ENCODE data around the gene MIF4GD.
A peak's percentile ranks its signal among the peaks of the same experiment; 100 is the strongest.

The MIF4GD gene

GRCh38 chr17:75289115-75289831, 18.2 kb upstream of the MIF4GD start, which contains the start of gene SLC25A19:
SLC25A19 (minus strand) TSS chr17:75289433; CDS start chr17:75286764, 2,669 bp downstream.
- Histone ChIP-seq H4K8ac (ENCODE audit: low read depth, low read length) (peak within 1 kb of the TSS; percentile 68), H4K91ac (ENCODE audit: low read depth, low read length) (peak within 1 kb of the TSS; percentile 20), H2BK12ac (ENCODE audit: low read length) (no peak within 1 kb of the TSS), H3K4ac (ENCODE audit: low read depth, low read length) (no peak within 1 kb of the TSS), H3K18ac (ENCODE audit: low read length) (peak within 1 kb of the TSS; percentile 3), H3K27me3 (ENCODE audit: insufficient read depth, low read length) (no peaks in the 10 kb centered on the region), H2AFZ (ENCODE audit: insufficient read depth, low read length, poor library complexity) (peak within 1 kb of the TSS; percentile 81), H3K14ac (ENCODE audit: low read length) (peak within 1 kb of the TSS; percentile 47), H3K23ac (ENCODE audit: low read length) (no peak within 1 kb of the TSS), H3K36me3 (ENCODE audit: control insufficient read depth in 1 of 2, insufficient read depth in 2 of 2, low read length in 2 of 2) (peaks cover 0 to 2% of the 10 kb centered on the region in 2 experiments), H3K4me3 (ENCODE audit: low read depth, low read length) (peak within 1 kb of the TSS; percentile 95), H4K12ac (ENCODE audit: low read depth, low read length) (peak within 1 kb of the TSS; percentile 9), H3K9me3 (ENCODE audit: insufficient read depth, low read depth, low read length) (no peaks in the 10 kb centered on the region), H3K79me1 (ENCODE audit: low read length) (peaks cover 5% of the 10 kb centered on the region), H3K79me2 (ENCODE audit: control insufficient read depth, insufficient read depth, low read length, poor library complexity) (no peaks in the 10 kb centered on the region), H3K9ac (ENCODE audit: low read length) (peak within 1 kb of the TSS; percentile 67), H2BK120ac (ENCODE audit: insufficient read depth, low read length, poor library complexity) (no peak within 1 kb of the TSS), H2AK5ac (ENCODE audit: low read length) (no peak within 1 kb of the TSS), H2BK5ac (ENCODE audit: low read depth, low read length, poor library complexity) (no peak within 1 kb of the TSS), H3K4me1 (ENCODE audit: control insufficient read depth in 1 of 2, insufficient read depth in 2 of 2, low read length in 2 of 2) (peaks cover 2% of the 10 kb centered on the region in 2 experiments), H3K4me2 (ENCODE audit: low read length) (peak within 1 kb of the TSS; percentile 99), H3K27ac (ENCODE audit: low read depth, low read length) (no peak within 1 kb of the TSS)
- no CpG with 5 or more reads among the region's 65 CpGs for WGBS (ENCODE audit: extremely low coverage, insufficient coverage, insufficient read length)
- DNase-seq = peak; percentile 98 to 99

GRCh38 chr17:75288770-75289114, 17.7 kb upstream of the MIF4GD start:
- DNase-seq = peak in 1 of 2 donors; percentile 48
- Histone ChIP-seq H3K27ac (ENCODE audit: low read depth, low read length) (no peak overlapping the region), H2AK5ac (ENCODE audit: low read length) (no peak overlapping the region), H3K4ac (ENCODE audit: low read depth, low read length) (no peak overlapping the region), H3K4me1 (ENCODE audit: control insufficient read depth in 1 of 2, insufficient read depth in 2 of 2, low read length in 2 of 2) (peaks cover 2% of the 10 kb centered on the region in 2 experiments), H3K79me1 (ENCODE audit: low read length) (peaks cover 5% of the 10 kb centered on the region), H4K12ac (ENCODE audit: low read depth, low read length) (no peak overlapping the region), H3K27me3 (ENCODE audit: insufficient read depth, low read length) (no peaks in the 10 kb centered on the region), H2AFZ (ENCODE audit: insufficient read depth, low read length, poor library complexity) (peak overlapping the region; percentile 81), H3K18ac (ENCODE audit: low read length) (no peak overlapping the region), H3K4me2 (ENCODE audit: low read length) (peak overlapping the region; percentile 99), H4K8ac (ENCODE audit: low read depth, low read length) (peak overlapping the region; percentile 68), H3K14ac (ENCODE audit: low read length) (no peak overlapping the region), H2BK120ac (ENCODE audit: insufficient read depth, low read length, poor library complexity) (no peak overlapping the region), H3K79me2 (ENCODE audit: control insufficient read depth, insufficient read depth, low read length, poor library complexity) (no peaks in the 10 kb centered on the region), H2BK12ac (ENCODE audit: low read length) (no peak overlapping the region), H3K23ac (ENCODE audit: low read length) (no peak overlapping the region), H3K9ac (ENCODE audit: low read length) (peak overlapping the region; percentile 44), H3K4me3 (ENCODE audit: low read depth, low read length) (peak overlapping the region; percentile 95), H2BK5ac (ENCODE audit: low read depth, low read length, poor library complexity) (no peak overlapping the region), H3K36me3 (ENCODE audit: control insufficient read depth in 1 of 2, insufficient read depth in 2 of 2, low read length in 2 of 2) (peaks cover 0 to 2% of the 10 kb centered on the region in 2 experiments), H4K91ac (ENCODE audit: low read depth, low read length) (no peak overlapping the region), H3K9me3 (ENCODE audit: insufficient read depth, low read depth, low read length) (no peaks in the 10 kb centered on the region)
- no CpG with 5 or more reads among the region's 14 CpGs for WGBS (ENCODE audit: extremely low coverage, insufficient coverage, insufficient read length)

DNA sequence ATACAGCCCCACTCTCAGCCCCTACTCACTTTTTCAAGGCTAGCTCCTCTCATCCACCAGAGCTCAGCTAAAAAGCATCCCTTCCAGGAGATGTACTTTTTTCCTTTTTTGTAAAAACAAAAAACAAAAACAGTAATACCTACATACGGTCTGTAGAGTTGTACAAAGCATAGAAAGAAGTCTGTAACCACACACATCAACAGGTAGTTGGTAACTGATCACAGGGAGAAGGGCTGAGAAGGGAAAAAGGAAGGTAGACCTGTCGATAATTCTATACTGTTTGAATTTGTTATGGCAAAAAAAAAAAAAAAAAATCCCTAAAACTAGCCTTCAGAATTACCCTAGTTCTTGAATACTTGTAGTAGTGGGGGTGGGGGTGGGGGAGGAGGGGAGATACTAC, 17.3 kb upstream of the MIF4GD start:
- H3K27ac ChIP-seq (ENCODE audit: low read depth, low read length) = no peak overlapping the region
- no peak overlapping the region for H3K9ac ChIP-seq (ENCODE audit: low read length)
- no CpG with 5 or more reads among the region's 2 CpGs for WGBS (ENCODE audit: extremely low coverage, insufficient coverage, insufficient read length)
- no peaks in the 10 kb centered on the region for H3K9me3 ChIP-seq (ENCODE audit: insufficient read depth, low read depth, low read length)
- H3K4me3 ChIP-seq (ENCODE audit: low read depth, low read length) = no peak overlapping the region
- no peak overlapping the region for H2BK5ac ChIP-seq (ENCODE audit: low read depth, low read length, poor library complexity)
- H4K91ac ChIP-seq (ENCODE audit: low read depth, low read length) = no peak overlapping the region
- H2BK120ac ChIP-seq (ENCODE audit: insufficient read depth, low read length, poor library complexity) = no peak overlapping the region
- peaks cover 5% of the 10 kb centered on the region for H3K79me1 ChIP-seq (ENCODE audit: low read length)
- no peak overlapping the region for H3K4ac ChIP-seq (ENCODE audit: low read depth, low read length)
- no peak overlapping the region for H2AK5ac ChIP-seq (ENCODE audit: low read length)
- H3K23ac ChIP-seq (ENCODE audit: low read length) = no peak overlapping the region
- no peak for DNase-seq
- H4K8ac ChIP-seq (ENCODE audit: low read depth, low read length) = no peak overlapping the region
- peak overlapping the region; percentile 99 for H3K4me2 ChIP-seq (ENCODE audit: low read length)
- H3K27me3 ChIP-seq (ENCODE audit: insufficient read depth, low read length) = no peaks in the 10 kb centered on the region
- H3K14ac ChIP-seq (ENCODE audit: low read length) = no peak overlapping the region
- no peak overlapping the region for H3K18ac ChIP-seq (ENCODE audit: low read length)
- H2AFZ ChIP-seq (ENCODE audit: insufficient read depth, low read length, poor library complexity) = no peak overlapping the region
- no peak overlapping the region for H4K12ac ChIP-seq (ENCODE audit: low read depth, low read length)
- no peaks in the 10 kb centered on the region for H3K79me2 ChIP-seq (ENCODE audit: control insufficient read depth, insufficient read depth, low read length, poor library complexity)
- H3K36me3 ChIP-seq (ENCODE audit: control insufficient read depth in 1 of 2, insufficient read depth in 2 of 2, low read length in 2 of 2) = peaks cover 0 to 2% of the 10 kb centered on the region in 2 experiments
- no peak overlapping the region for H2BK12ac ChIP-seq (ENCODE audit: low read length)
- peaks cover 2% of the 10 kb centered on the region in 2 experiments for H3K4me1 ChIP-seq (ENCODE audit: control insufficient read depth in 1 of 2, insufficient read depth in 2 of 2, low read length in 2 of 2)

GRCh38 chr17:75287221-75287620, 16.2 kb upstream of the MIF4GD start:
- Histone ChIP-seq H3K14ac (ENCODE audit: low read length) (no peak overlapping the region), H3K27ac (ENCODE audit: low read depth, low read length) (no peak overlapping the region), H2BK120ac (ENCODE audit: insufficient read depth, low read length, poor library complexity) (no peak overlapping the region), H4K8ac (ENCODE audit: low read depth, low read length) (no peak overlapping the region), H3K79me2 (ENCODE audit: control insufficient read depth, insufficient read depth, low read length, poor library complexity) (no peaks in the 10 kb centered on the region), H2BK12ac (ENCODE audit: low read length) (no peak overlapping the region), H3K4me3 (ENCODE audit: low read depth, low read length) (no peak overlapping the region), H2BK5ac (ENCODE audit: low read depth, low read length, poor library complexity) (no peak overlapping the region), H2AFZ (ENCODE audit: insufficient read depth, low read length, poor library complexity) (no peak overlapping the region), H3K9ac (ENCODE audit: low read length) (no peak overlapping the region), H3K36me3 (ENCODE audit: control insufficient read depth in 1 of 2, insufficient read depth in 2 of 2, low read length in 2 of 2) (peaks cover 0 to 2% of the 10 kb centered on the region in 2 experiments), H3K4me2 (ENCODE audit: low read length) (no peak overlapping the region), H4K12ac (ENCODE audit: low read depth, low read length) (no peak overlapping the region), H3K79me1 (ENCODE audit: low read length) (peaks cover 5% of the 10 kb centered on the region), H3K9me3 (ENCODE audit: insufficient read depth, low read depth, low read length) (no peaks in the 10 kb centered on the region), H4K91ac (ENCODE audit: low read depth, low read length) (no peak overlapping the region), H3K23ac (ENCODE audit: low read length) (no peak overlapping the region), H3K4me1 (ENCODE audit: control insufficient read depth in 1 of 2, insufficient read depth in 2 of 2, low read length in 2 of 2) (peaks cover 2% of the 10 kb centered on the region in 2 experiments), H3K4ac (ENCODE audit: low read depth, low read length) (no peak overlapping the region), H3K27me3 (ENCODE audit: insufficient read depth, low read length) (no peaks in the 10 kb centered on the region), H3K18ac (ENCODE audit: low read length) (no peak overlapping the region), H2AK5ac (ENCODE audit: low read length) (no peak overlapping the region)
- no peak for DNase-seq
- WGBS (ENCODE audit: extremely low coverage, insufficient coverage, insufficient read length) = no CpG with 5 or more reads among the region's 9 CpGs

Data from trophoblast cell (in vitro differentiated cells and primary cell).